Keratinocyte (primary cell): ENCODE results near the gene SYTL2. TPM values are rescaled to one million over a fixed set of nuclear protein-coding genes. Genes with fewer than 3 reads are reported as not detected.
A peak's percentile ranks its signal among the peaks of the same experiment; 100 is the strongest.

ENCODE experiments used
- DNase-seq: peaks from one replicate; pipeline ENCODE4 v3.0.0-alpha.2; 2011; ENCODE audit warnings: low read depth, missing footprints, low spot score
- FAIRE-seq: peaks from 2 replicates; lab custom pipeline; 2011; peaks lifted over from hg19 to GRCh38; lab: Jason Lieb, UNC
- H2AFZ ChIP-seq: 2 replicates; pipeline ENCODE4 v1.6.0; 2012; ENCODE audit warnings: low read length, control low read depth, inconsistent platforms; ENCODE audit not compliant: control insufficient read depth
- H3K27ac ChIP-seq: 2 replicates; pipeline ENCODE4 v1.5.1; 2011; ENCODE audit warnings: low read length; ENCODE audit not compliant: control insufficient read depth, insufficient read depth
- H3K27me3 ChIP-seq: 3 replicates; pipeline ENCODE4 v1.6.0; 2011; ENCODE audit warnings: low read length; ENCODE audit not compliant: control insufficient read depth, insufficient read depth; ENCODE audit errors: extremely low read depth
- H3K36me3 ChIP-seq, 2 experiments: 2 replicates in 1 of 2; 3 replicates in 1 of 2; pipeline ENCODE4 v1.5.1; 2011; ENCODE audit warnings: low read length in 2 of 2, mild to moderate bottlenecking in 1 of 2; ENCODE audit not compliant: control insufficient read depth in 2 of 2, insufficient read depth in 2 of 2; ENCODE audit errors: extremely low read depth in 1 of 2
- H3K4me1 ChIP-seq: 3 replicates; pipeline ENCODE4 v1.5.1; 2011; ENCODE audit warnings: low read length; ENCODE audit not compliant: control insufficient read depth, insufficient read depth; ENCODE audit errors: extremely low read depth
- H3K4me2 ChIP-seq: 3 replicates; pipeline ENCODE4 v1.6.0; 2011; ENCODE audit warnings: low read depth, low read length; ENCODE audit not compliant: control insufficient read depth, insufficient read depth; ENCODE audit errors: extremely low read depth
- H3K4me3 ChIP-seq, 3 experiments: fragments of 200-600 bp in 1 of 3; sonication (generic) in 1 of 3; 2 replicates in 2 of 3; 3 replicates in 1 of 3; pipeline ENCODE4 v1.5.1; 2011 to 2016; ENCODE audit warnings: low read length in 3 of 3, mild to moderate bottlenecking in 3 of 3, control low read depth in 2 of 3, inconsistent platforms in 1 of 3, low read depth in 1 of 3, mixed read lengths in 1 of 3, mixed run types in 1 of 3, moderate library complexity in 1 of 3; ENCODE audit not compliant: control insufficient read depth in 2 of 3, insufficient read depth in 2 of 3; ENCODE audit errors: extremely low read depth in 1 of 3
- H3K79me2 ChIP-seq: 2 replicates; pipeline ENCODE4 v1.6.0; 2012; ENCODE audit warnings: low read length; ENCODE audit not compliant: control insufficient read depth, insufficient read depth
- H3K9ac ChIP-seq: 3 replicates; pipeline ENCODE4 v1.6.0; 2011; ENCODE audit warnings: low read length; ENCODE audit not compliant: control insufficient read depth, insufficient read depth; ENCODE audit errors: extremely low read depth
- H3K9me1 ChIP-seq: 3 replicates; pipeline ENCODE4 v1.6.0; 2011; ENCODE audit warnings: low read length; ENCODE audit not compliant: control insufficient read depth, insufficient read depth; ENCODE audit errors: extremely low read depth
- H3K9me3 ChIP-seq: 2 replicates; pipeline ENCODE4 v1.5.1; 2012; ENCODE audit warnings: low read depth, low read length; ENCODE audit not compliant: control insufficient read depth
- H4K20me1 ChIP-seq: 3 replicates; pipeline ENCODE4 v1.6.0; 2011; ENCODE audit warnings: low read length; ENCODE audit not compliant: control insufficient read depth, insufficient read depth; ENCODE audit errors: extremely low read depth
- EZH2 ChIP-seq: IDR thresholded peaks from one replicate; pipeline ENCODE4 v1.6.1; 2012; ENCODE audit warnings: inconsistent platforms, mild to moderate bottlenecking, low read length, moderate library complexity
- dilution Hi-C: fragments of 300-500 bp; cut with MboI; formaldehyde crosslinking; loops from one replicate; pipeline ENCODE4 v1.7.0; 2020; ENCODE audit warnings: low sequenced_read_pairs; ENCODE audit not compliant: extremely low pct_ligation_motif_present
- polyA plus RNA-seq, 5 experiments: library from polyadenylated mRNA; depleted of rRNA in 3 of 5; stranded (reverse) in 3 of 5; stranded (forward) in 1 of 5; unstranded in 1 of 5; fragments of >200 nt; gene quantifications; 1 replicate in 1 of 5; 2 replicates in 3 of 5; 3 replicates in 1 of 5; pipeline versions ENCODE4 v1.2.1 to v1.2.3, GENCODE V29; 2011 to 2012; ENCODE audit warnings: missing spikeins in 2 of 5, low read depth in 1 of 5, low replicate concordance in 1 of 5
- TF ChIP-seq, protein P1 (sequence below), 3 experiments: IDR thresholded peaks in 1 of 3; conservative IDR thresholded peaks in 1 of 3; optimal IDR thresholded peaks in 1 of 3; 2 replicates in 2 of 3; 3 replicates in 1 of 3; pipeline versions ENCODE3 to v1.5.1; 2011; ENCODE audit warnings: low read length in 3 of 3, mild to moderate bottlenecking in 3 of 3, moderate library complexity in 2 of 3, control low read depth in 1 of 3, inconsistent platforms in 1 of 3; ENCODE audit not compliant: insufficient read depth in 2 of 3; ENCODE audit errors: extremely low read depth in 1 of 3

SYTL2 gene
- polyA plus RNA-seq, 1 donor (not counting 4 experiments of a cell fraction or from before 2014, with no cell fraction given), result 3.1 TPM

DNA sequence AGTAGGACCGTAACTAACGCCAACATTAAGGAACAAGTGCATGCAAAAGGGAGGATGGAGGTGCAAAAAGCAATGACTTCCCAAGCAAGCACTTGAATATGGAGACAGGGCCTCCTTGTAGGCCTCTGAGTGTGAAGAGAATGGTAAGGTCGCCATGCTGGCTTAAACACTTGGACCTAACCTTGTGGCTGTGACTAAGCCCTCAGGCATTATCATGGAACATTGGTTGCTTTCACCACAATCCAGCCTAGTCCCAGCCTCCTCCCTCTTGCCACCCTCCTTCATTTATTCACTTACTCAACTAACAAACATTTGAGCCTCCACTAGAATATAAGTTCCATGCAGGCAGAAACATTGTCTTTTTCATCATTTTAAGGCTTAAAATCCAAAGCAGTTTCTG lies 11.9 kb upstream of the SYTL2 start:
- dilution Hi-C loops, result no loop called here
- TF ChIP-seq, protein P1, sequence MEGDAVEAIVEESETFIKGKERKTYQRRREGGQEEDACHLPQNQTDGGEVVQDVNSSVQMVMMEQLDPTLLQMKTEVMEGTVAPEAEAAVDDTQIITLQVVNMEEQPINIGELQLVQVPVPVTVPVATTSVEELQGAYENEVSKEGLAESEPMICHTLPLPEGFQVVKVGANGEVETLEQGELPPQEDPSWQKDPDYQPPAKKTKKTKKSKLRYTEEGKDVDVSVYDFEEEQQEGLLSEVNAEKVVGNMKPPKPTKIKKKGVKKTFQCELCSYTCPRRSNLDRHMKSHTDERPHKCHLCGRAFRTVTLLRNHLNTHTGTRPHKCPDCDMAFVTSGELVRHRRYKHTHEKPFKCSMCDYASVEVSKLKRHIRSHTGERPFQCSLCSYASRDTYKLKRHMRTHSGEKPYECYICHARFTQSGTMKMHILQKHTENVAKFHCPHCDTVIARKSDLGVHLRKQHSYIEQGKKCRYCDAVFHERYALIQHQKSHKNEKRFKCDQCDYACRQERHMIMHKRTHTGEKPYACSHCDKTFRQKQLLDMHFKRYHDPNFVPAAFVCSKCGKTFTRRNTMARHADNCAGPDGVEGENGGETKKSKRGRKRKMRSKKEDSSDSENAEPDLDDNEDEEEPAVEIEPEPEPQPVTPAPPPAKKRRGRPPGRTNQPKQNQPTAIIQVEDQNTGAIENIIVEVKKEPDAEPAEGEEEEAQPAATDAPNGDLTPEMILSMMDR (optimal IDR thresholded peaks at IDR 0.05 in 1 of 3, IDR thresholded peaks at IDR 0.05 in 1 of 3, conservative IDR thresholded peaks at IDR 0.05 in 1 of 3; ENCODE audit: extremely low read depth in 1 of 3, insufficient read depth in 2 of 3, low read length in 3 of 3), result no peak
- TF ChIP-seq EZH2, result no peak
- Histone ChIP-seq H3K9ac (no peak overlapping the region), H2AFZ (no peak overlapping the region), H3K4me1 (peaks cover 10% of the 10 kb centered on the region), H3K36me3 (no peaks in the 10 kb centered on the region), H3K4me2 (no peak overlapping the region), H3K4me3 (no peak overlapping the region), H3K9me3 (no peaks in the 10 kb centered on the region), H3K79me2 (no peaks in the 10 kb centered on the region), H4K20me1 (no peaks in the 10 kb centered on the region), H3K27me3 (no peaks in the 10 kb centered on the region), H3K9me1 (peaks cover 4% of the 10 kb centered on the region), H3K27ac (no peak overlapping the region)
- FAIRE-seq (peak; percentile 26), DNase-seq (no peak)

DNA sequence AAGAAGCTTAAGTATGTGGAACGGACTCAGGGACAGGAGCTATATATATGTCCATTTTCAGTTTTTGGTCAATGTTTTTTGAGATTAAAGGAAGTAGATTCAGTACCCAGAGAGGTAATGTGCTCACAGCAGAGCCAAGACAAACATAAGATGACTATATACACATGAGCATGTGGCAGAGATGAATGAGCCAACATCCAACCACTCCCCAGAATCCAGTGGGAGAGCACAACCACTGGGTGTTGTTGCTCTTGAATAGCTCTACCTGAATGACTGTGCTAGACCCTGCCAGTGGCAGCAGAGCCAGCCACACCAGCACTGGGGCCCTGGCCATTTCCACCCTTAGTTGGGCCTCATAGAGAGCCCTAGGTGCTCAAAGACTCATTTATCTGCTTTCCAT lies 10.7 kb upstream of the SYTL2 start:
- no peaks in the 10 kb centered on the region for H3K9me3 ChIP-seq
- H3K4me2 ChIP-seq, result no peak overlapping the region
- TF ChIP-seq, protein P1 (optimal IDR thresholded peaks at IDR 0.05 in 1 of 3, IDR thresholded peaks at IDR 0.05 in 1 of 3, conservative IDR thresholded peaks at IDR 0.05 in 1 of 3; ENCODE audit: extremely low read depth in 1 of 3, insufficient read depth in 2 of 3, low read length in 3 of 3), result no peak
- no peak for TF ChIP-seq EZH2
- no peak overlapping the region for H3K4me3 ChIP-seq
- no peaks in the 10 kb centered on the region for H3K36me3 ChIP-seq
- no peak overlapping the region for H3K27ac ChIP-seq
- no peak overlapping the region for H2AFZ ChIP-seq
- DNase-seq, result no peak
- H3K27me3 ChIP-seq, result no peaks in the 10 kb centered on the region
- no peak for FAIRE-seq
- H4K20me1 ChIP-seq, result no peaks in the 10 kb centered on the region
- no peak overlapping the region for H3K9ac ChIP-seq
- dilution Hi-C loops, result no loop called here
- no peaks in the 10 kb centered on the region for H3K79me2 ChIP-seq
- no peaks in the 10 kb centered on the region for H3K4me1 ChIP-seq
- no peaks in the 10 kb centered on the region for H3K9me1 ChIP-seq
